Lower lobe of right lung (tissue), 2 donors: ENCODE results near the gene PDE11A. TPM values are rescaled to one million over a fixed set of nuclear protein-coding genes. Genes with fewer than 3 reads are reported as not detected.

Experiments
- ATAC-seq, 2 donors: fragments of 200-7000 bp; cut with Tn5 transposase; one replicate each; pipeline ENCODE4 v1.9.1; 2020 to 2022; ENCODE audit warnings: mild to moderate bottlenecking in 2 of 2, moderate library complexity in 2 of 2
- DNase-seq: peaks from one replicate; pipeline ENCODE4 v3.0.0-alpha.2; 2020
- H3K27ac ChIP-seq: fragments of 200-600 bp; one replicate; pipeline ENCODE4 v1.8.0; 2022
- H3K27me3 ChIP-seq: fragments of 200-600 bp; one replicate; pipeline ENCODE4 v1.8.0; 2022; ENCODE audit warnings: low read depth
- H3K36me3 ChIP-seq: fragments of 200-600 bp; one replicate; pipeline ENCODE4 v1.8.0; 2022; ENCODE audit warnings: mild to moderate bottlenecking
- H3K4me1 ChIP-seq: fragments of 200-600 bp; one replicate; pipeline ENCODE4 v1.8.0; 2022
- H3K4me3 ChIP-seq: fragments of 200-600 bp; one replicate; pipeline ENCODE4 v1.8.0; 2022; ENCODE audit warnings: mild to moderate bottlenecking
- H3K9me3 ChIP-seq: fragments of 200-600 bp; one replicate; pipeline ENCODE4 v1.8.0; 2022
- intact Hi-C: fragments of 100-400 bp; cut with DNase I; formaldehyde crosslinking; loops from one replicate; pipeline ENCODE4 v1.11.0; 2022
- total RNA-seq: library from RNA; stranded (reverse); fragmentation: NEBNext Ultra II Directional; extraction: Animal tissue kit (Norgen Biotek cat#: 25700); gene quantifications from one replicate; pipeline ENCODE4 v1.2.1, GENCODE V29; 2021
- TF ChIP-seq, protein P1 (sequence below): fragments of 200-600 bp; IDR thresholded peaks from one replicate; pipeline ENCODE4 v1.8.0; 2022; ENCODE audit warnings: antibody characterized with exemption, mild to moderate bottlenecking
- donor health status: DM: no; HTN: yes; CAD: no; lungs with severe emphysema.

Gene PDE11A
- total RNA-seq, 1 donor from 2014 or later: 0.27 TPM

DNA sequence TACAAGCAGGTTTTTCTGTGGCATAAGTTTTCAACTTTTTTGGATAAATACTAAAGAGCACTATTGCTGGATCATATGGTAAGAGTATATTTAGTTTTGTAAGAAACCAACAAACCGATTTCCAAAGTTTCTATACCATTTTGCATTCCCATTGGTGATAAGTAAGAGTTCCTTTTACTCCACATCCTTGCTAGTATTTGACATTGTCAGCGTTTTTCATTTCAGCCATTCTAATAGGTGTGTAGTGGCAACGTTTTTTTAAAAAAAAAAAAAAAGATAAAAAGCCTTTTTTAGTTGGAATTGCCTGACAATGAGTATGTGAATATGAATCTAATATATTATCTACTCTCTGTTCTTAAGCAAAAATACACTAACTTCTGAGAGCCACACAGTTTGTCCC lies 494.1 kb downstream of the PDE11A start:
- DNase-seq (no peak), ATAC-seq (no peak)
- H3K27me3 ChIP-seq: no peaks in the 10 kb centered on the region
- no peaks in the 10 kb centered on the region for H3K9me3 ChIP-seq
- H3K27ac ChIP-seq: no peak overlapping the region
- TF ChIP-seq, protein P1, sequence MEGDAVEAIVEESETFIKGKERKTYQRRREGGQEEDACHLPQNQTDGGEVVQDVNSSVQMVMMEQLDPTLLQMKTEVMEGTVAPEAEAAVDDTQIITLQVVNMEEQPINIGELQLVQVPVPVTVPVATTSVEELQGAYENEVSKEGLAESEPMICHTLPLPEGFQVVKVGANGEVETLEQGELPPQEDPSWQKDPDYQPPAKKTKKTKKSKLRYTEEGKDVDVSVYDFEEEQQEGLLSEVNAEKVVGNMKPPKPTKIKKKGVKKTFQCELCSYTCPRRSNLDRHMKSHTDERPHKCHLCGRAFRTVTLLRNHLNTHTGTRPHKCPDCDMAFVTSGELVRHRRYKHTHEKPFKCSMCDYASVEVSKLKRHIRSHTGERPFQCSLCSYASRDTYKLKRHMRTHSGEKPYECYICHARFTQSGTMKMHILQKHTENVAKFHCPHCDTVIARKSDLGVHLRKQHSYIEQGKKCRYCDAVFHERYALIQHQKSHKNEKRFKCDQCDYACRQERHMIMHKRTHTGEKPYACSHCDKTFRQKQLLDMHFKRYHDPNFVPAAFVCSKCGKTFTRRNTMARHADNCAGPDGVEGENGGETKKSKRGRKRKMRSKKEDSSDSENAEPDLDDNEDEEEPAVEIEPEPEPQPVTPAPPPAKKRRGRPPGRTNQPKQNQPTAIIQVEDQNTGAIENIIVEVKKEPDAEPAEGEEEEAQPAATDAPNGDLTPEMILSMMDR: no peak
- intact Hi-C loops: no loop called here
- no peaks in the 10 kb centered on the region for H3K4me1 ChIP-seq
- H3K36me3 ChIP-seq: no peaks in the 10 kb centered on the region
- H3K4me3 ChIP-seq: no peak overlapping the region

DNA sequence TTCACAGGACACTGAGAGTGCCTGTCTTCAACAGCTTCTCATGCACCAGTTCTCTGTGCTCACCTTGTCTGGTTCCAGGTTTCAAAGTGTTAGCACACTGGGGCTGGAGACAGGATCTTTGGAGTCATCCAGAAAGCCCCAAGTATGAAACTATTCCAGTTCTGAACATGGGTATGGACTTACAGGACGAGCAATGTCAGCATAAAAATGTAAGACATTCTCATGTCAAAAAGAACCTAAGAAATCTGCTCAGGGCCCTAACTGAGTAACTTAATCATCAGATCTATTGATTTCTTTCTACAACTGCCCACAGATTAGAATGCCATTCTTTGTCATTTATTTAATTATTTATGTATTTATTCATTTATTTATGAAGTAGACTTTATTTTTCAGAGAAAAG lies 495.5 kb downstream of the PDE11A start:
- ATAC-seq: no peak

DNA sequence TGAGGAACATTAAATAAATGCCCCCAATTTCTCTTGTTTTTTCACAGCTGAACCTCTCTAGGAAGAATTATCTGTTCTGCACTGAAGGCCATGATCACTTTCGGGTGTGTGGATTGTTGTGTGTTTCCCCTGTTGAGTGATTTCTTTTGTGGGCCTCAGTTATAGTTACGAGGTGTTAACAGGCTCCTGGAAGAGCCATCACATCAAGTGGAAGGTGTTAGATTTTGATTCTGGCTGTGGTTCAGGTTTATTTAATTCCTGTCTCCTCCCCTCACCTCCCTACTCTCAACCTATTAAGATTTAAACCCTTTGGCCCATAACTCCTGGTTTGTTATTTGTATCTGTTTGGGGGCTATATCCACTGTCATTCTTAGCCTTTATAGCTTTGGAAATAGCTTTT lies 497.2 kb downstream of the PDE11A start:
- H3K4me3 ChIP-seq: no peak overlapping the region
- TF ChIP-seq, protein P1: no peak
- no peaks in the 10 kb centered on the region for H3K4me1 ChIP-seq
- no peak overlapping the region for H3K27ac ChIP-seq
- no peaks in the 10 kb centered on the region for H3K36me3 ChIP-seq
- ATAC-seq (no peak), DNase-seq (no peak)
- H3K27me3 ChIP-seq: no peaks in the 10 kb centered on the region
- intact Hi-C loops: no loop called here
- no peaks in the 10 kb centered on the region for H3K9me3 ChIP-seq

More for the DNA sequence above, 495.5 kb downstream of the PDE11A start:
- H3K36me3 ChIP-seq: no peaks in the 10 kb centered on the region
- H3K4me3 ChIP-seq: no peak overlapping the region
- H3K9me3 ChIP-seq: no peaks in the 10 kb centered on the region
- TF ChIP-seq, protein P1: no peak
- DNase-seq: no peak
- intact Hi-C loops: no loop called here
- H3K27me3 ChIP-seq: no peaks in the 10 kb centered on the region
- H3K27ac ChIP-seq: no peak overlapping the region
- no peaks in the 10 kb centered on the region for H3K4me1 ChIP-seq

DNA sequence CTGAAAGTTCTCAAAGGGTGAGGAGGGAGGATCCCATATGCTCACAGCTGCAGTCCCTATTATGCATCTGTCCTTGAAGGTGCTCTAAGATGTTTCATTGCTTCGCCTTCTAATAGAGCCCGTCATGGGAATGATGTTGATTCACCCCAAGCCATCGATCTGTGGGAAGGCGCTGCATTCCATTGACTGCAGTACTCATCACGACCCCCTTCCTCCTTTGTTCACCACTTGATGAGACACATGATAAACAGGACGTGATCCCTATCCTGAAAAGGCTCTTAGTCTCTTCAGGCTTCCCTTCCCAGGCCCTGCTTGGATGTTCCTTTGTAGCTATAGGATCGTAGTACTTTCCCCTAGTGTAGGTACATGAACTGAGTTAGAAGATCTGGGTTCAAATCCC lies 498.2 kb downstream of the PDE11A start:
- no peaks in the 10 kb centered on the region for H3K27me3 ChIP-seq

More for the DNA sequence above, 498.2 kb downstream of the PDE11A start:
- Histone ChIP-seq H3K27ac (no peak overlapping the region), H3K4me1 (no peaks in the 10 kb centered on the region), H3K36me3 (no peaks in the 10 kb centered on the region), H3K9me3 (no peaks in the 10 kb centered on the region), H3K4me3 (no peak overlapping the region)
- ATAC-seq (no peak), DNase-seq (no peak)
- TF ChIP-seq, protein P1: no peak
- intact Hi-C loops: no loop called here

Other genes with a start within 250 kb of the PDE11A start
- gene RBM45, start 39.7 kb upstream of the PDE11A start, total RNA-seq: 11.7 TPM
- 7.9 TPM for gene OSBPL6, start 121.7 kb upstream of the PDE11A start, total RNA-seq